ENCODE measurements around the gene LRR1.
"Not testable (repeated sequence)": the region's sequence is repeated elsewhere in the genome, so short reads cannot be mapped to it uniquely, and the experiment has no call there.

The LRR1 gene

GRCh38 chr14:49569281-49569680 is 29.5 kb upstream of the LRR1 start:
- H3K36me3 ChIP-seq (ENCODE audit: control insufficient read depth in 1 of 2, insufficient read depth in 2 of 2, low read length in 2 of 2): peaks cover 3% of the 10 kb centered on the region in 2 donors

GRCh38 chr14:49574038-49574437 is 24.7 kb upstream of the LRR1 start:
- Histone ChIP-seq H3K36me3 (ENCODE audit: control insufficient read depth in 1 of 2, insufficient read depth in 2 of 2, low read length in 2 of 2) (peaks cover 17 to 24% of the 10 kb centered on the region in 2 donors), H3K9ac (ENCODE audit: low read depth in 1 of 2, low read length in 2 of 2) (no peak overlapping the region), H3K27me3 (ENCODE audit: control insufficient read depth in 1 of 2, insufficient read depth in 2 of 2, low read length in 2 of 2) (no peaks in the 10 kb centered on the region), H3K27ac (ENCODE audit: low read depth, low read length) (no peak overlapping the region), H3K4me3 (ENCODE audit: low read depth in 1 of 2, low read length in 2 of 2) (no peak overlapping the region), H3K4me1 (ENCODE audit: control insufficient read depth in 1 of 2, insufficient read depth in 2 of 2, low read length in 2 of 2) (no peaks in the 10 kb centered on the region), H3K9me3 (ENCODE audit: control insufficient read depth in 1 of 2, low read length in 2 of 2) (no peaks in the 10 kb centered on the region)

More at GRCh38 chr14:49569281-49569680, 29.5 kb upstream of the LRR1 start:
- no peaks in the 10 kb centered on the region for H3K9me3 ChIP-seq (ENCODE audit: control insufficient read depth in 1 of 2, low read length in 2 of 2)
- H3K27me3 ChIP-seq (ENCODE audit: control insufficient read depth in 1 of 2, insufficient read depth in 2 of 2, low read length in 2 of 2): no peaks in the 10 kb centered on the region
- H3K27ac ChIP-seq (ENCODE audit: low read depth, low read length): no peak overlapping the region
- H3K4me1 ChIP-seq (ENCODE audit: control insufficient read depth in 1 of 2, insufficient read depth in 2 of 2, low read length in 2 of 2): no peaks in the 10 kb centered on the region
- H3K9ac ChIP-seq (ENCODE audit: low read depth in 1 of 2, low read length in 2 of 2): no peak overlapping the region
- H3K4me3 ChIP-seq (ENCODE audit: low read depth in 1 of 2, low read length in 2 of 2): no peak overlapping the region

GRCh38 chr14:49578141-49578540 is 20.6 kb upstream of the LRR1 start:
- Histone ChIP-seq H3K4me1 (ENCODE audit: control insufficient read depth in 1 of 2, insufficient read depth in 2 of 2, low read length in 2 of 2) (peaks cover 0 to 4% of the 10 kb centered on the region in 2 donors), H3K4me3 (ENCODE audit: low read depth in 1 of 2, low read length in 2 of 2) (no peak overlapping the region), H3K9ac (ENCODE audit: low read depth in 1 of 2, low read length in 2 of 2) (no peak overlapping the region), H3K27me3 (ENCODE audit: control insufficient read depth in 1 of 2, insufficient read depth in 2 of 2, low read length in 2 of 2) (no peaks in the 10 kb centered on the region), H3K36me3 (ENCODE audit: control insufficient read depth in 1 of 2, insufficient read depth in 2 of 2, low read length in 2 of 2) (peaks cover 20 to 43% of the 10 kb centered on the region in 2 donors), H3K27ac (ENCODE audit: low read depth, low read length) (no peak overlapping the region), H3K9me3 (ENCODE audit: control insufficient read depth in 1 of 2, low read length in 2 of 2) (no peaks in the 10 kb centered on the region)

GRCh38 chr14:49579841-49580240 is 18.9 kb upstream of the LRR1 start:
- no peak overlapping the region for H3K9ac ChIP-seq (ENCODE audit: low read depth in 1 of 2, low read length in 2 of 2)
- no peaks in the 10 kb centered on the region for H3K27me3 ChIP-seq (ENCODE audit: control insufficient read depth in 1 of 2, insufficient read depth in 2 of 2, low read length in 2 of 2)
- H3K4me1 ChIP-seq (ENCODE audit: control insufficient read depth in 1 of 2, insufficient read depth in 2 of 2, low read length in 2 of 2): peaks cover 12 to 19% of the 10 kb centered on the region in 2 donors
- H3K9me3 ChIP-seq (ENCODE audit: control insufficient read depth in 1 of 2, low read length in 2 of 2): no peaks in the 10 kb centered on the region
- peaks cover 20 to 46% of the 10 kb centered on the region in 2 donors for H3K36me3 ChIP-seq (ENCODE audit: control insufficient read depth in 1 of 2, insufficient read depth in 2 of 2, low read length in 2 of 2)
- H3K4me3 ChIP-seq (ENCODE audit: low read depth in 1 of 2, low read length in 2 of 2): no peak overlapping the region
- H3K27ac ChIP-seq (ENCODE audit: low read depth, low read length): no peak overlapping the region

GRCh38 chr14:49581209-49582112 is 17.3 kb upstream of the LRR1 start:
- no peaks in the 10 kb centered on the region for H3K27me3 ChIP-seq (ENCODE audit: control insufficient read depth in 1 of 2, insufficient read depth in 2 of 2, low read length in 2 of 2)
- no peak overlapping the region for H3K27ac ChIP-seq (ENCODE audit: low read depth, low read length)
- H3K4me1 ChIP-seq (ENCODE audit: control insufficient read depth in 1 of 2, insufficient read depth in 2 of 2, low read length in 2 of 2): peaks cover 12 to 20% of the 10 kb centered on the region in 2 donors
- H3K9me3 ChIP-seq (ENCODE audit: control insufficient read depth in 1 of 2, low read length in 2 of 2): no peaks in the 10 kb centered on the region
- peaks cover 18 to 42% of the 10 kb centered on the region in 2 donors for H3K36me3 ChIP-seq (ENCODE audit: control insufficient read depth in 1 of 2, insufficient read depth in 2 of 2, low read length in 2 of 2)
- no peak overlapping the region for H3K4me3 ChIP-seq (ENCODE audit: low read depth in 1 of 2, low read length in 2 of 2)
- H3K9ac ChIP-seq (ENCODE audit: low read depth in 1 of 2, low read length in 2 of 2): no peak overlapping the region

GRCh38 chr14:49582113-49582977 is 16.4 kb upstream of the LRR1 start:
- Histone ChIP-seq H3K4me3 (ENCODE audit: low read depth in 1 of 2, low read length in 2 of 2) (no peak overlapping the region), H3K9ac (ENCODE audit: low read depth in 1 of 2, low read length in 2 of 2) (no peak overlapping the region), H3K27me3 (ENCODE audit: control insufficient read depth in 1 of 2, insufficient read depth in 2 of 2, low read length in 2 of 2) (no peaks in the 10 kb centered on the region), H3K36me3 (ENCODE audit: control insufficient read depth in 1 of 2, insufficient read depth in 2 of 2, low read length in 2 of 2) (peaks cover 13 to 33% of the 10 kb centered on the region in 2 donors), H3K27ac (ENCODE audit: low read depth, low read length) (no peak overlapping the region), H3K9me3 (ENCODE audit: control insufficient read depth in 1 of 2, low read length in 2 of 2) (no peaks in the 10 kb centered on the region), H3K4me1 (ENCODE audit: control insufficient read depth in 1 of 2, insufficient read depth in 2 of 2, low read length in 2 of 2) (peaks cover 12 to 20% of the 10 kb centered on the region in 2 donors)

GRCh38 chr14:49583629-49584028 is 15.1 kb upstream of the LRR1 start:
- Histone ChIP-seq H3K4me3 (ENCODE audit: low read depth in 1 of 2, low read length in 2 of 2) (peak overlapping the region; percentile 96 to 100), H3K9ac (ENCODE audit: low read depth in 1 of 2, low read length in 2 of 2) (peak overlapping the region in 1 of 2 donors; percentile 32), H3K36me3 (ENCODE audit: control insufficient read depth in 1 of 2, insufficient read depth in 2 of 2, low read length in 2 of 2) (peaks cover 10 to 28% of the 10 kb centered on the region in 2 donors), H3K27me3 (ENCODE audit: control insufficient read depth in 1 of 2, insufficient read depth in 2 of 2, low read length in 2 of 2) (no peaks in the 10 kb centered on the region), H3K9me3 (ENCODE audit: control insufficient read depth in 1 of 2, low read length in 2 of 2) (no peaks in the 10 kb centered on the region), H3K27ac (ENCODE audit: low read depth, low read length) (no peak overlapping the region), H3K4me1 (ENCODE audit: control insufficient read depth in 1 of 2, insufficient read depth in 2 of 2, low read length in 2 of 2) (peaks cover 12 to 20% of the 10 kb centered on the region in 2 donors)

- H3K4me1 ChIP-seq (ENCODE audit: control insufficient read depth in 1 of 2, insufficient read depth in 2 of 2, low read length in 2 of 2): peaks cover 12 to 20% of the 10 kb centered on the region in 2 donors
- H3K9ac ChIP-seq (ENCODE audit: low read depth in 1 of 2, low read length in 2 of 2): peak overlapping the region; percentile 4 to 32
- no peaks in the 10 kb centered on the region for H3K27me3 ChIP-seq (ENCODE audit: control insufficient read depth in 1 of 2, insufficient read depth in 2 of 2, low read length in 2 of 2)
- H3K9me3 ChIP-seq (ENCODE audit: control insufficient read depth in 1 of 2, low read length in 2 of 2): no peaks in the 10 kb centered on the region
- H3K36me3 ChIP-seq (ENCODE audit: control insufficient read depth in 1 of 2, insufficient read depth in 2 of 2, low read length in 2 of 2): peaks cover 10 to 28% of the 10 kb centered on the region in 2 donors
- H3K4me3 ChIP-seq (ENCODE audit: low read depth in 1 of 2, low read length in 2 of 2): peak overlapping the region; percentile 96 to 100
- no peak overlapping the region for H3K27ac ChIP-seq (ENCODE audit: low read depth, low read length)
These were observed 14.7 kb upstream of the LRR1 start for GRCh38 chr14:49584058-49584457.

- not testable (repeated sequence) for H3K27me3 ChIP-seq (ENCODE audit: control insufficient read depth in 1 of 2, insufficient read depth in 2 of 2, low read length in 2 of 2); H3K9me3 ChIP-seq (ENCODE audit: control insufficient read depth in 1 of 2, low read length in 2 of 2)
- Histone ChIP-seq H3K4me1 (ENCODE audit: control insufficient read depth in 1 of 2, insufficient read depth in 2 of 2, low read length in 2 of 2) (peaks cover 12 to 20% of the 10 kb centered on the region in 2 donors), H3K4me3 (ENCODE audit: low read depth in 1 of 2, low read length in 2 of 2) (peak overlapping the region; percentile 96 to 100), H3K27ac (ENCODE audit: low read depth, low read length) (peak overlapping the region; percentile 96), H3K36me3 (ENCODE audit: control insufficient read depth in 1 of 2, insufficient read depth in 2 of 2, low read length in 2 of 2) (peaks cover 10 to 28% of the 10 kb centered on the region in 2 donors), H3K9ac (ENCODE audit: low read depth in 1 of 2, low read length in 2 of 2) (peak overlapping the region; percentile 95 to 98)
These were observed 13.6 kb upstream of the LRR1 start for GRCh38 chr14:49584981-49585640.
